HL-60 (cell line): ENCODE data around the gene ANKH.
"Not testable (repeated sequence)": the region's sequence is repeated elsewhere in the genome, so short reads cannot be mapped to it uniquely, and the experiment has no call there.

Experiments used
- DNase-seq, 2 experiments: peaks; one replicate each; pipeline ENCODE4 v3.0.0-alpha.2; 2010 to 2020; ENCODE audit warnings: low read depth in 1 of 2, low spot score in 1 of 2
- H3K27ac ChIP-seq: fragments of 250-450 bp; sonication (Bioruptor Pico); replicated peaks from 2 replicates; pipeline ENCODE4 v1.5.1; 2020; ENCODE audit warnings: mild to moderate bottlenecking, moderate library complexity
- H3K27me3 ChIP-seq: fragments of 250-450 bp; sonication (Bioruptor Pico); 2 replicates; pipeline ENCODE4 v1.5.1; 2021; ENCODE audit warnings: mild to moderate bottlenecking, moderate library complexity; ENCODE audit not compliant: insufficient read depth, poor library complexity, severe bottlenecking
- H3K4me3 ChIP-seq: replicated peaks from 2 replicates; pipeline ENCODE4 v1.5.1; 2011; ENCODE audit warnings: mild to moderate bottlenecking, control low read depth, low read length; ENCODE audit not compliant: insufficient read depth
- GABPA ChIP-seq: IDR thresholded peaks from 2 replicates; pipeline ENCODE4 v1.6.1; 2012; ENCODE audit warnings: low read depth
- POLR2AphosphoS5 ChIP-seq: IDR thresholded peaks from 2 replicates; pipeline ENCODE4 v1.6.1; 2012; ENCODE audit warnings: low read depth
- SPI1 ChIP-seq: IDR thresholded peaks from 2 replicates; pipeline ENCODE4 v1.6.1; 2012; ENCODE audit warnings: low read depth, mild to moderate bottlenecking, borderline replicate concordance
- TF ChIP-seq, protein P1 (sequence below): IDR thresholded peaks from 2 replicates; pipeline ENCODE4 v1.6.1; 2012; ENCODE audit warnings: low read depth; ENCODE audit not compliant: insufficient replicate concordance
- TF ChIP-seq, protein P2 (sequence below): IDR thresholded peaks from one replicate; pipeline ENCODE4 v1.5.1; 2011; ENCODE audit warnings: low read length, control low read depth, inconsistent platforms; ENCODE audit not compliant: insufficient read depth

The ANKH gene

DNA sequence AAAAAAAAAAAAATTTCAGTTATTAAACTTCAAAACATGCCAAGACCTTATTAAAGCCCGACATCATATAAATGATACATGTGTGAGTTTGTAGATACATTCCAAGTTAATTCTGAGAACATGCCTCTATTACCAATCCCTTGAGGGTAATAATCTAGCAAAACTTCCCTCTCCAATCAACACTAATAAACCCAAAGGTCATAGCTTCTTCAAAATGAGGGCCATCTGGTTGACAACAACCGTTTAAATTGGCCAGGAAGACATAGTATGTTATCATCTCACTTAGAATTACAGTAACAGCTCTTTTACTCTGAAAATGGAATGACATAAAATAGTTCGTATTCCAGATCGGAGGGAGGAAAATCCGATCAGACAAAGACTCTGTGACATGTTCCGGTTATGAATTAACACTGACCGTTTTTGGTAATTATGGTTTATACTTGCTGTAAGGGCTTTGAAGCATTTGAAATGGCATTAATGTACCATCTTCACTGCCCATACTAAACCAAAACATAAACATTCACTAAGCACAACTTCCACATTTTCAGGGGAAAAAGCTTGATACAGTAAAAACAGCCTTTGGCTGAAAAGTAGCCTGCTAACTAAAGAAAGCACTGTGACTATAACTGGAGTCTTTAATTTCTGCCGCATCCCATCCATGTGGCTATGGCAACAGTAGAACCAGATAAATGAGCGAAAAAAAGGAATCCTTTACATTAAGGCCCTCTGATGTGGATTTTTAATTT is 50.3 kb downstream of the ANKH start:
- H3K27ac ChIP-seq, result no peak overlapping the region
- TF ChIP-seq, protein P1, sequence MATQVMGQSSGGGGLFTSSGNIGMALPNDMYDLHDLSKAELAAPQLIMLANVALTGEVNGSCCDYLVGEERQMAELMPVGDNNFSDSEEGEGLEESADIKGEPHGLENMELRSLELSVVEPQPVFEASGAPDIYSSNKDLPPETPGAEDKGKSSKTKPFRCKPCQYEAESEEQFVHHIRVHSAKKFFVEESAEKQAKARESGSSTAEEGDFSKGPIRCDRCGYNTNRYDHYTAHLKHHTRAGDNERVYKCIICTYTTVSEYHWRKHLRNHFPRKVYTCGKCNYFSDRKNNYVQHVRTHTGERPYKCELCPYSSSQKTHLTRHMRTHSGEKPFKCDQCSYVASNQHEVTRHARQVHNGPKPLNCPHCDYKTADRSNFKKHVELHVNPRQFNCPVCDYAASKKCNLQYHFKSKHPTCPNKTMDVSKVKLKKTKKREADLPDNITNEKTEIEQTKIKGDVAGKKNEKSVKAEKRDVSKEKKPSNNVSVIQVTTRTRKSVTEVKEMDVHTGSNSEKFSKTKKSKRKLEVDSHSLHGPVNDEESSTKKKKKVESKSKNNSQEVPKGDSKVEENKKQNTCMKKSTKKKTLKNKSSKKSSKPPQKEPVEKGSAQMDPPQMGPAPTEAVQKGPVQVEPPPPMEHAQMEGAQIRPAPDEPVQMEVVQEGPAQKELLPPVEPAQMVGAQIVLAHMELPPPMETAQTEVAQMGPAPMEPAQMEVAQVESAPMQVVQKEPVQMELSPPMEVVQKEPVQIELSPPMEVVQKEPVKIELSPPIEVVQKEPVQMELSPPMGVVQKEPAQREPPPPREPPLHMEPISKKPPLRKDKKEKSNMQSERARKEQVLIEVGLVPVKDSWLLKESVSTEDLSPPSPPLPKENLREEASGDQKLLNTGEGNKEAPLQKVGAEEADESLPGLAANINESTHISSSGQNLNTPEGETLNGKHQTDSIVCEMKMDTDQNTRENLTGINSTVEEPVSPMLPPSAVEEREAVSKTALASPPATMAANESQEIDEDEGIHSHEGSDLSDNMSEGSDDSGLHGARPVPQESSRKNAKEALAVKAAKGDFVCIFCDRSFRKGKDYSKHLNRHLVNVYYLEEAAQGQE, result no peak
- TF ChIP-seq SPI1 (no peak), POLR2AphosphoS5 (no peak), GABPA (no peak)
- TF ChIP-seq, protein P2, sequence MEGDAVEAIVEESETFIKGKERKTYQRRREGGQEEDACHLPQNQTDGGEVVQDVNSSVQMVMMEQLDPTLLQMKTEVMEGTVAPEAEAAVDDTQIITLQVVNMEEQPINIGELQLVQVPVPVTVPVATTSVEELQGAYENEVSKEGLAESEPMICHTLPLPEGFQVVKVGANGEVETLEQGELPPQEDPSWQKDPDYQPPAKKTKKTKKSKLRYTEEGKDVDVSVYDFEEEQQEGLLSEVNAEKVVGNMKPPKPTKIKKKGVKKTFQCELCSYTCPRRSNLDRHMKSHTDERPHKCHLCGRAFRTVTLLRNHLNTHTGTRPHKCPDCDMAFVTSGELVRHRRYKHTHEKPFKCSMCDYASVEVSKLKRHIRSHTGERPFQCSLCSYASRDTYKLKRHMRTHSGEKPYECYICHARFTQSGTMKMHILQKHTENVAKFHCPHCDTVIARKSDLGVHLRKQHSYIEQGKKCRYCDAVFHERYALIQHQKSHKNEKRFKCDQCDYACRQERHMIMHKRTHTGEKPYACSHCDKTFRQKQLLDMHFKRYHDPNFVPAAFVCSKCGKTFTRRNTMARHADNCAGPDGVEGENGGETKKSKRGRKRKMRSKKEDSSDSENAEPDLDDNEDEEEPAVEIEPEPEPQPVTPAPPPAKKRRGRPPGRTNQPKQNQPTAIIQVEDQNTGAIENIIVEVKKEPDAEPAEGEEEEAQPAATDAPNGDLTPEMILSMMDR, result no peak
- H3K27me3 ChIP-seq, result no peaks in the 10 kb centered on the region

DNA sequence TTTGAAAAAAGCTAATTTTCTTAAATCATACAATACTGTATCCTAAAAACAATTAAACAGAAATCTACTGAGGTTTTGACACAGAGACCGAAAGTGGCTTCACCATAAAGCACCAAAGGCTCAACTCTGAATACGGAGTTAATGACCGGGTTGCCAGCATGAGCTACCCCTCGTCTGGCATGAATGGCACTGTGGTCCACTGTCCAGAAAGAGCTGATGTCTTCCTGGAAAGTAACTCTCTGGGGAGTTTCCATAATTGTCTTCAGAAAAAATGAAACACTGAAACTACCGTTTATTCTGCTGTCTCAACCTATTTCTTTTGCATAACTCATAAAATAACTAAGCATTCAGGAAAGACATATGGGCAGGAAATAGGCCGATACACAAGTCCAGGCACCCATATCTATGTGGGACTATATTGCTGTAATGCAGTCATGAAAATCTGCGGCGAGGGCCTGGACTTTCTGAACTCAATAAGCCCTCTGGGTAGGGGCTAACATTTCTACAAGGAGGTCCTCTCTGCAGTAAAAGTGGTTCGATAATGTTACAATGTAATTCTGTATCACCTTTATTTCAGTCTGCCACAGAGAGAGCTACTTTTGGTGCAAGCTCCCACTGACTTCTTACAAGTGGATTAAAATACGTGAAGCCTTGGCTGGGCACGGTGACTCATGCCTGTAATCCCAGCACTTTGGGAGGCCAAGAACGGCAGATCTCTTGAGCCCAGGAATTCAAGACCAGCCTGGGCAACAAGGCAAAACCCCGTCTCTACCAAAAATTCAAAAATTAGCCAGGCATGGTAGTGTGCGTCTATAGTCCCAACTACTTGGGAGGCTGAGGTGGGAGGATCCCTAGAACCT is 52.4 kb downstream of the ANKH start:
- Histone ChIP-seq H3K27me3 (no peaks in the 10 kb centered on the region), H3K27ac (no peak overlapping the region), H3K4me3 (no peak overlapping the region)
- TF ChIP-seq, protein P1, result no peak
- TF ChIP-seq, protein P2, result no peak
- TF ChIP-seq SPI1, result no peak
- TF ChIP-seq GABPA, result no peak
- no peak for TF ChIP-seq POLR2AphosphoS5
- no peak for DNase-seq

More for the DNA sequence above, 50.3 kb downstream of the ANKH start:
- DNase-seq, result no peak
- H3K4me3 ChIP-seq, result no peak overlapping the region

DNA sequence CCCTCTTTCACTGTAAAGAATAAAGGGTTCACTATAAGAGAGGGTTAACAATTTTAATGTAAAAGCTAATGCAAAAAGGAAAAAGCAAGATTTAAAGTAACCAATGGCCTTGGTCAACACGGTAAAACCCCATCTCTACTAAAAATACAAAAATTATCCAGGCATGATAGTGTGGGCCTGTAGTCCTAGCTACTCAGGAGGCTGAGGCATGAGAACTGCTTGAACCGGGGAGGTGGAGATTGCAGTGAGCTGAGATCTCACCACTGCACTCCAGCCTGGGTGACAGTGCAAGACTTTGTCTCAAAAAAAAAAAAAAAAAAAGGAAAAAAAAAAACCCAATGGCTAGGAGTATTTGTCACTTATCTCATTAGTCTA is 53.8 kb downstream of the ANKH start:
- H3K27me3 ChIP-seq, DNase-seq, H3K27ac ChIP-seq, H3K4me3 ChIP-seq: not testable (repeated sequence)

DNA sequence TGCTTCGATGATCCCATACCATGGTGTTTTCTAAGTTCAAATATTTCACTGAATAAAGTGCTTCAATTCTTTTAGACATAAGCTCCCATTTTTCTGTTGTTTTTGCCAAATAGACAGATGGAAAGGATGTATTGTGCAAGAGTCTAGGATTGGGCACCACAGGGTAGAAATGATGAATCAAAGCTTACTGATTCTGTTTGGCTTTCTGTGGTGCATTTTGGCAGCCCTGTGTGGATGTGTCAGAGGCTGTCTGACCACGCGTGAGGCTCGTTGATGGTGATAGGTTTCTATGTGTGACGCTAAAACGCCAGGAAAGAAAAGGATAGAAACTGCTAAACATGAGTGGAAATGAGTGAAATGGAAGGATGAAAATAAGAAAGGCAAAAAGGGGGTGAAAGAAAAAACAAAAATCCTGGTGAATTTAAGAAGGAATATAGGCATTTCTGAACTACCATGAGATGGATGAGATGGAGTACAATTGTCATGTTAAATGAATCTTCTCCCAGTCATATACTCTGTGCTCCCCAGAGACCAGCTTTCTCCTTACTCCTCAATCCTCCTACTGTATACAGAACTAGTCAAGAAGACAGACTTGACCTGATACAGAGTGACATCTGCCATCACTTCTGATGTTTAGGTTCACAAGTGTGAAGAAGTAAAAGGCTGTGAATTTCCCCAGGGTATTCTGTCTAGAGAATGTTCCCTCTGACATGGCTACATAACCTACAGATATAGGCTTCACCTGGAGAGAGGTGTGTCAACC is 54.4 kb downstream of the ANKH start:
- peaks cover 5% of the 10 kb centered on the region for H3K27me3 ChIP-seq
- H3K27ac ChIP-seq, result no peak overlapping the region
- H3K4me3 ChIP-seq, result no peak overlapping the region
- no peak for TF ChIP-seq SPI1
- TF ChIP-seq POLR2AphosphoS5, result no peak
- no peak for TF ChIP-seq GABPA
- TF ChIP-seq, protein P1, result no peak
- TF ChIP-seq, protein P2, result no peak
- DNase-seq, result no peak
